ENCODE measurements around the gene DGKQ.

DGKQ gene

GRCh38 chr4:910366-911091 lies 62.8 kb downstream of the DGKQ start:
- DNase-seq (ENCODE audit: low read depth): no peak
- H3K4me3 ChIP-seq (ENCODE audit: low read depth, low read length): no peak overlapping the region
- no peak for TF ChIP-seq CTCF (IDR thresholded peaks at IDR 0.05; ENCODE audit: insufficient read depth, low read depth, low read length, missing control alignments)

- no peak for DNase-seq (ENCODE audit: low read depth)
- no peak overlapping the region for H3K4me3 ChIP-seq (ENCODE audit: low read depth, low read length)
- TF ChIP-seq CTCF (IDR thresholded peaks at IDR 0.05; ENCODE audit: insufficient read depth, low read depth, low read length, missing control alignments): no peak
Observed at GRCh38 chr4:909821-910220, 63.5 kb downstream of the DGKQ start.

GRCh38 chr4:909131-909571 lies 64.2 kb downstream of the DGKQ start:
- no peak overlapping the region for H3K4me3 ChIP-seq (ENCODE audit: low read depth, low read length)
- no peak for DNase-seq (ENCODE audit: low read depth)
- TF ChIP-seq CTCF (IDR thresholded peaks at IDR 0.05; ENCODE audit: insufficient read depth, low read depth, low read length, missing control alignments): no peak
